Measurements from ENCODE around the gene ARHGAP32. TPM values are rescaled to one million over a fixed set of nuclear protein-coding genes. Genes with fewer than 3 reads are reported as not detected.

The ARHGAP32 gene
- total RNA-seq, 1 experiment from 2014 or later = 27.8 TPM

- TF ChIP-seq SRF (IDR thresholded peaks at IDR 0.05; ENCODE audit: low read depth) (no peak), MAX (IDR thresholded peaks at IDR 0.05) (no peak), ELF1 (IDR thresholded peaks at IDR 0.05; ENCODE audit: borderline replicate concordance, low read depth) (no peak), ATF3 (IDR thresholded peaks at IDR 0.05) (no peak), TCF7L2 (IDR thresholded peaks at IDR 0.05; ENCODE audit: borderline replicate concordance, extremely low read depth, insufficient read depth, insufficient read length) (no peak), REST (IDR thresholded peaks at IDR 0.05; ENCODE audit: low read depth) (no peak), FOSL1 (IDR thresholded peaks at IDR 0.05; ENCODE audit: low read depth) (no peak), EZH2phosphoT487 (IDR thresholded peaks at IDR 0.05; ENCODE audit: borderline replicate concordance) (no peak), POLR2A (IDR thresholded peaks at IDR 0.05; ENCODE audit: borderline replicate concordance, extremely low read depth, insufficient read depth, insufficient read length) (no peak), SP1 (IDR thresholded peaks at IDR 0.05; ENCODE audit: low read depth) (no peak), ZFX (IDR thresholded peaks at IDR 0.05) (no peak), YY1 (IDR thresholded peaks at IDR 0.05; ENCODE audit: extremely low read depth, insufficient replicate concordance, low read depth, low read length) (no peak), RAD21 (IDR thresholded peaks at IDR 0.05; ENCODE audit: low read depth) (no peak), EGR1 (IDR thresholded peaks at IDR 0.05; ENCODE audit: low read depth) (no peak), SIN3A (IDR thresholded peaks at IDR 0.05; ENCODE audit: low read depth) (no peak), JUND (IDR thresholded peaks at IDR 0.05) (no peak), CTCF (IDR thresholded peaks at IDR 0.05 in 2 of 3, conservative IDR thresholded peaks at IDR 0.05 in 1 of 3; ENCODE audit: borderline replicate concordance in 1 of 3, insufficient read depth in 1 of 3, low read depth in 2 of 3, low read length in 2 of 3) (no peak), CEBPB (IDR thresholded peaks at IDR 0.05; ENCODE audit: low read depth) (no peak)
- Histone ChIP-seq H3K4me3 (replicated peaks in 1 of 2; ENCODE audit: low read depth in 1 of 2, low read length in 2 of 2) (no peak overlapping the region), H3K4me1 (ENCODE audit: control insufficient read depth in 1 of 2, insufficient read depth in 2 of 2, low read length in 2 of 2) (no peaks in the 10 kb centered on the region), H2AFZ (ENCODE audit: low read depth, low read length, poor library complexity, severe bottlenecking) (no peak overlapping the region), H3K9ac (ENCODE audit: low read length) (no peak overlapping the region), H3K27me3 (ENCODE audit: insufficient read depth, low read length) (no peaks in the 10 kb centered on the region), H4K20me1 (ENCODE audit: insufficient read depth) (peaks cover 6% of the 10 kb centered on the region; the same call in 1 of the 2 replicates), H3K9me3 (ENCODE audit: control insufficient read depth in 1 of 2, insufficient read depth in 1 of 2, low read depth in 1 of 2, low read length in 2 of 2) (no peaks in the 10 kb centered on the region), H3K79me2 (ENCODE audit: insufficient read depth, low read length) (peaks cover 47% of the 10 kb centered on the region), H3K36me3 (ENCODE audit: control insufficient read depth in 1 of 2, insufficient read depth in 2 of 2, low read length in 2 of 2) (no peaks in the 10 kb centered on the region), H3K4me2 (ENCODE audit: low read length) (no peak overlapping the region), H3K9me2 (ENCODE audit: insufficient read depth) (no peaks in the 10 kb centered on the region), H3K27ac (ENCODE audit: low read depth, low read length) (no peak overlapping the region)
- POLR2A ChIA-PET = no interaction called here
- no peak for ATAC-seq
- intact Hi-C loops (cut with micrococcal nuclease) = no loop called here
- DNase-seq (ENCODE audit: low read depth, low spot score) = no peak
- CTCF ChIA-PET = no interaction called here
- BruUV-seq (replicated peaks) = no TSS peak
- RAD21 ChIA-PET (ENCODE audit: low non-redundant PET in 1 of 2, low total read pairs in 2 of 2, uncharacterized antibody in 2 of 2, unreplicated experiment in 2 of 2) = no interaction called here
Observed at GRCh38 chr11:129215506-129216245, 23.6 kb upstream of the ARHGAP32 start.
